Measurements from ENCODE around the gene BORA. TPM values are rescaled to one million over a fixed set of nuclear protein-coding genes. Genes with fewer than 3 reads are reported as not detected.
"Not testable (repeated sequence)": the region's sequence is repeated elsewhere in the genome, so short reads cannot be mapped to it uniquely, and the experiment has no call there.

The BORA gene
- total RNA-seq, 2 experiments from 2014 or later: 19.9 to 24.2 TPM

DNA sequence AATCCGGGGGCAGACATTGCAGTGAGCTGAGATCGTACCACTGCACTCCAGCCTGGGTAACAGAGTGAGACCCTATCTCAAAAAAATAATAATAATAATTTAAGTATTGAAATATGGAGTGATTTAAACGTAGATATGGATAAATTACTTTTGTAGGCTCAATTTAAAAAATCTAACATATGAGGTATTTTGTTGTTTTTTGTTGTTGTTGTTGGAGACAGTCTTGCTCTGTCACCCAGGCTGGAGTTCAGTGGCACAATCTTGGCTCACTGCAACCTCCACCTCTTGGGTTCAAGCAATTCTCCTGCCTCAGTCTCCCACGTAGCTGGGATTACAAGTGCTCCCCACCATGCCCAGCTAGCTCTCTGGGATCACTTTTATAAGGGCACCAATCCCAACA, 57.0 kb downstream of the BORA start:
- peaks cover 28% of the 10 kb centered on the region for H3K36me3 Mint-ChIP-seq
- peaks cover 29% of the 10 kb centered on the region for H3K4me1 Mint-ChIP-seq
- H3K27ac Mint-ChIP-seq; H3K4me3 Mint-ChIP-seq; H3K27me3 Mint-ChIP-seq; DNase-seq; H3K9me3 Mint-ChIP-seq; POLR2A ChIA-PET; ATAC-seq (ENCODE audit: low read depth): not testable (repeated sequence)

- ATAC-seq (ENCODE audit: low read depth) (no peak), DNase-seq (no peak)
- Mint-ChIP-seq H3K36me3 (peaks cover 45% of the 10 kb centered on the region), H3K4me3 (no peak overlapping the region), H3K27ac (no peak overlapping the region), H3K9me3 (no peaks in the 10 kb centered on the region), H3K4me1 (peaks cover 11% of the 10 kb centered on the region), H3K27me3 (no peaks in the 10 kb centered on the region)
- POLR2A ChIA-PET: no interaction called here
These were observed 61.1 kb downstream of the BORA start for GRCh38 chr13:72788831-72789230.

DNA sequence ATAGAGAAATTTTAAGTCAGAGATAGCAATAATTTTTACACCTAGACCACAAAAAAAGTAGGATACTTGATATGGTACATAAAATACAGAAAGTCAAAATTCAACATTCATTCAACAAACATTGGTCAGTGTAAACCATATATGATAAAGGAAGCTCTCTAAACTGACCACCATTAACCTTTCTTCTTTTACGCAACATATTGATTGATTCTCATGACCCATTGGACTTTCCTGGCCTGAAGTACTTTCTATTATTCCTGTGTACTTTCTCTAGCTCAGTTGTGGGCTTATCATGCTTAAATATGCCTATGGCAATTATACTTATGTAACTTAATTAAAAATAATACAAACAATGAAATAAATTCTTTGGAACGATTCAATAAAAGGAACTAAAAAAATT, 64.9 kb downstream of the BORA start:
- no peak for ATAC-seq (ENCODE audit: low read depth)
- Mint-ChIP-seq H3K9me3 (no peaks in the 10 kb centered on the region), H3K36me3 (peaks cover 44% of the 10 kb centered on the region), H3K27ac (no peak overlapping the region), H3K4me3 (no peak overlapping the region), H3K4me1 (peaks cover 2% of the 10 kb centered on the region), H3K27me3 (no peaks in the 10 kb centered on the region)
- no peak for DNase-seq
- POLR2A ChIA-PET: no interaction called here

GRCh38 chr13:72798817-72799216, 71.1 kb downstream of the BORA start:
- no peak overlapping the region for H3K4me3 Mint-ChIP-seq
- H3K27me3 Mint-ChIP-seq: no peaks in the 10 kb centered on the region
- no peak overlapping the region for H3K27ac Mint-ChIP-seq
- H3K4me1 Mint-ChIP-seq: peaks cover 7% of the 10 kb centered on the region
- no peak for ATAC-seq (ENCODE audit: low read depth)
- no peak for DNase-seq
- peaks cover 32% of the 10 kb centered on the region for H3K36me3 Mint-ChIP-seq
- no peaks in the 10 kb centered on the region for H3K9me3 Mint-ChIP-seq
- POLR2A ChIA-PET: no interaction called here

GRCh38 chr13:72804301-72804700, 76.6 kb downstream of the BORA start:
- no peak for DNase-seq
- no peaks in the 10 kb centered on the region for H3K27me3 Mint-ChIP-seq
- no peak overlapping the region for H3K4me3 Mint-ChIP-seq
- no peak overlapping the region for H3K27ac Mint-ChIP-seq
- POLR2A ChIA-PET: no interaction called here
- peaks cover 35% of the 10 kb centered on the region for H3K36me3 Mint-ChIP-seq
- H3K9me3 Mint-ChIP-seq: no peaks in the 10 kb centered on the region
- no peak for ATAC-seq (ENCODE audit: low read depth)
- peaks cover 6% of the 10 kb centered on the region for H3K4me1 Mint-ChIP-seq

Other genes starting within 250 kb of the BORA start
- gene MZT1, start 294 bp upstream of the BORA start, total RNA-seq: 10 to 100 TPM; 18.4 to 19.2 TPM
- gene DIS3, start 54.0 kb downstream of the BORA start, total RNA-seq: 10 to 100 TPM; 33.0 to 33.8 TPM
- gene PIBF1, start 54.2 kb downstream of the BORA start, total RNA-seq: 10 to 100 TPM; 25.5 to 28.6 TPM